Retinal pigment epithelial cell (primary cell): Measurements from ENCODE around the gene PTPRD.

Experiments
- DNase-seq: peaks from one replicate; pipeline ENCODE4 v3.0.0-alpha.2; 2010; ENCODE audit warnings: low read depth
- H3K4me3 ChIP-seq: 2 replicates; pipeline ENCODE4 v1.5.1; 2011; ENCODE audit warnings: mild to moderate bottlenecking, low read length, control low read depth, moderate library complexity
- TF ChIP-seq, protein P1 (sequence below): conservative IDR thresholded peaks from 2 replicates; pipeline ENCODE4 v1.5.1; 2011; ENCODE audit warnings: low read depth, low read length, control low read depth, inconsistent platforms

The PTPRD gene

DNA sequence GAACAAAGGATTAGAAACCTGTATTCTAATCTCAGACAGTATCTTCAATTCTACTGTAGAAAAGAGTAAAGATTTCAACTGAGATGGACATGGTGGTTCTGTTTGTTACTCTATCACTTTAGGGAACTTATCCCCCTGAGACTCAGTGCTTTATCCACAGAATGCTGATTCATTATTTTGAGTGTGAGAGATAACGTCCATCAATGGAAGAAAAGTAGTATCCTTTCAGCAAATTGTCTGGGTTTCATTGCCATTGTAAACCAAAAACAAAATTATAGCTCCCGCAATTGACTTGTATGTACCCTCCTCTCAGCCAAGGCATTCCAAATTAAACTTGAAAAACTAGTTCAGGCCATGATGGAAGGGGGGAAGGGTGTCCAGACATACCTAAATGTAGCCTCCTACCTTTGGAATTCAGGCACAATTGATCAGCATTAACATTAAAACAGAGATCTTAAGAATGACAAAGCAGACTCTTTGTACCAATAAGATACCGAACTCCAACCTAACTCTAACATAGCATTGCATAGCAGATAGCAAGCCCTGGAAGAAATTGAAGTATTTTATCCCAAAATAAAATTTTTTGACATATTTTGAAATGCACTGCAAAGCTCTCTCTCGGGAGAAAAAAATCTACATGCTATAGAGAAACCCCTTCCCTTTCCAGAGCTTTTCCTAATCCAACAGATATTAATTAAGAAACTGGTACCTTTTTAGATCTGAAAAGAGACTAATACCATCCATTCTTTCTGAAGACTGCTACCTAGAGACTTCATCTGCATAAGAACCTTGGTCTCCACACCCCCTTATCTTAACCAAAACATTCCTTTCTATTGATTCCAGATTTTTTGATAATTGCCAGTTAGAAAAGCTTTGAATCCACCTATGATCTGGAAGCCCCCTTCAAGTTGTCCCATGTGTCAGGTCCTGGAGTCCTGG, 1055.7 kb downstream of the PTPRD start:
- no peak for DNase-seq
- TF ChIP-seq, protein P1, sequence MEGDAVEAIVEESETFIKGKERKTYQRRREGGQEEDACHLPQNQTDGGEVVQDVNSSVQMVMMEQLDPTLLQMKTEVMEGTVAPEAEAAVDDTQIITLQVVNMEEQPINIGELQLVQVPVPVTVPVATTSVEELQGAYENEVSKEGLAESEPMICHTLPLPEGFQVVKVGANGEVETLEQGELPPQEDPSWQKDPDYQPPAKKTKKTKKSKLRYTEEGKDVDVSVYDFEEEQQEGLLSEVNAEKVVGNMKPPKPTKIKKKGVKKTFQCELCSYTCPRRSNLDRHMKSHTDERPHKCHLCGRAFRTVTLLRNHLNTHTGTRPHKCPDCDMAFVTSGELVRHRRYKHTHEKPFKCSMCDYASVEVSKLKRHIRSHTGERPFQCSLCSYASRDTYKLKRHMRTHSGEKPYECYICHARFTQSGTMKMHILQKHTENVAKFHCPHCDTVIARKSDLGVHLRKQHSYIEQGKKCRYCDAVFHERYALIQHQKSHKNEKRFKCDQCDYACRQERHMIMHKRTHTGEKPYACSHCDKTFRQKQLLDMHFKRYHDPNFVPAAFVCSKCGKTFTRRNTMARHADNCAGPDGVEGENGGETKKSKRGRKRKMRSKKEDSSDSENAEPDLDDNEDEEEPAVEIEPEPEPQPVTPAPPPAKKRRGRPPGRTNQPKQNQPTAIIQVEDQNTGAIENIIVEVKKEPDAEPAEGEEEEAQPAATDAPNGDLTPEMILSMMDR, result no peak
- no peak overlapping the region for H3K4me3 ChIP-seq

DNA sequence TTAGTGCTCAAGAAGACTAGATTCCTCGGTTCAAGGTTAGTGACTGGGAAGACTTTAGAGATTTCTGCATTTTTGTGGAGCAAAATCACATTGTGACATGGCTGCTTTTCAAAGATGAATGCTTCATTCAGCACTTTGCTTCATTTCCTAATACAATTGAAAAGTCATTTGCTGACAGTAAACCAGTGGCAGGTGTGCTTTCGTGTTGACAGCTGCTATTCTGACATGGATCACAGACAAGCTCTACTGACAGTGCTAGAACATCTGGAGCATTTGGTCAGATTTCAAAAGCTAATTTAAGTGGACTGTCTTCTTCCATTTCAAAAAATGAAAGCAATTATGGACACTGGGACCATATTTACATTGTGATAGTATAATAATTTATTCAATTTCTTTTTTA, 1060.1 kb downstream of the PTPRD start:
- TF ChIP-seq, protein P1, result no peak
- no peak for DNase-seq
- H3K4me3 ChIP-seq, result no peak overlapping the region

DNA sequence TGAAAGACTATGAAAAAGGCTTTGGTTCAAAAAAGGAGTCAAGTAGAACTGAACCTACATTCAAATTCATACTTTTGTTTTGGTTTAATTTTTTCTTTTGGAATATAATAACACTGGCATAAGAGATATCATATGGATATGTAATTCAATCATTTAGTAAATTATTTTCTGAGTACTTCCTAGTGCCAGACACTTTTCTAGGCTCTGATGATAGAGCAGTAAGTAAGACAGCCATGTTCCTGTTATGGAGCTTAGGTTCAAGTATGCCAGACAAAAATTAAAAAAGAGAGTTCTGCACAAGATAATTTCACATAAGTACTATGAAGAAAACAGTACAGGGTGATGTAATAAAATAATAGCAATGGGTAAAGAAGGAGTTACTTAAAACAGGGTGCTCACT, 1074.0 kb downstream of the PTPRD start:
- no peak for DNase-seq
- TF ChIP-seq, protein P1, result no peak
- H3K4me3 ChIP-seq, result no peak overlapping the region

GRCh38 chr9:9538356-9538755, 1074.4 kb downstream of the PTPRD start:
- no peak for DNase-seq
- TF ChIP-seq, protein P1, result no peak
- H3K4me3 ChIP-seq, result no peak overlapping the region

DNA sequence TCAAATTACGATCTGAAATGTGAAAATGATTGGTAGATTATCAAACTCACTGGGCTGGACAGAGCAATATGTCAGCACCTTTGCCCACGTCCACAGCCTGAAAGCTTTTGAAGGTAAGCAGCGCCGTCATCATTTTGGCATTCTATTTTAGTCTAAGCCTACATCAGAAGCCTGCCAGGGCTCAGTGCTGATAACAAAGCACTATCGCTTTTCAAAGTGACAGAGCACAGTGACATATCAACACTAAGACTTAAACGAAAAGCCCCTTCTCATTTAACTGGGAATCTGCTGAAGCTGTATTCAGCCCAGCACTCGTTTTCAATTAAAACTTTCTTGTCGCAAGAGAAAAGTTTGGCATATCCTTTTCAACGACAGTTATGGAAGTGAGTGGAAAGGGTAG, 1076.3 kb downstream of the PTPRD start:
- DNase-seq, result no peak
- TF ChIP-seq, protein P1, result no peak
- H3K4me3 ChIP-seq, result no peak overlapping the region

DNA sequence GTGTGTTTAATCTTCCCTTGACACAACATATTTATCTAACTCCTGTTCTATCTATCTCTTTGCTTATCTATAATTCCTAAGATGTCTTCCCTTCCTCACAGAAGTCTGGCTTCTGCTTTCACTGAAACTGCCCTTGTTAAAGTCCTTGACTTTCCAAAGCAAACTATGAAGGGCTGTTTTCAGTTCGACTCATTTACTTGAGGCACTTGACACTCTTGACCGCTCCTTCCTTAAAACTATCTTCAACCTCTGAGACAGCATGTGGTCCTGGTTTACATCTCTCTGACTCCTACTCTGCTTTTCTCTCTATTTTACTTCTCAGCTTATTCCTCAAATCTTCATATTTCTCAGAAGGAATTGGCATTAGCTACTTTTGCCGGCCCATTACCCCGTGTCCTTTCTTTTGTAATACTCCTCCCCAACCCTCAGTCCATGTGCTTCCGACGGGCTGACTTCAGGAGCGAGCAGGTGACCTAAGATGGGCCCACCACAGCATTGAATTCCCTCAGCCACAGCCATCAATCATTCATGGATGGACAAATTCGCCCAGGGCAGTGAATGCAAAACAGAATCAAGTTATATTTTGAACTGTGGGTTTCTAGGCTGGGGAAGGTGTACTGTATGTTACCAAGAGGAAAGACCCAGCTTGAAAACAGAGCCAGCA, 1089.2 kb downstream of the PTPRD start:
- TF ChIP-seq, protein P1, result no peak
- DNase-seq, result no peak
- no peak overlapping the region for H3K4me3 ChIP-seq

- DNase-seq, result no peak
- no peak overlapping the region for H3K4me3 ChIP-seq
- TF ChIP-seq, protein P1, result no peak
Measured at GRCh38 chr9:9522406-9522805, 1090.4 kb downstream of the PTPRD start.
